Chondrocyte (in vitro differentiated cells): Measurements from ENCODE around the gene FSCN2. TPM values are rescaled to one million over a fixed set of nuclear protein-coding genes. Genes with fewer than 3 reads are reported as not detected.

Experiments used
- DNase-seq: peaks from one replicate; pipeline ENCODE4 v3.0.0; 2021; ENCODE audit warnings: mixed read lengths, low spot score
- H3K27ac Mint-ChIP-seq: one replicate; pipeline ENCODE4 v1.8.0; 2021; ENCODE audit warnings: mild to moderate bottlenecking, moderate library complexity, mixed read lengths; ENCODE audit not compliant: unreplicated experiment
- H3K27me3 Mint-ChIP-seq: 2 replicates; pipeline ENCODE4 v1.8.0; 2021; ENCODE audit warnings: low read depth, mixed read lengths
- H3K36me3 Mint-ChIP-seq: 2 replicates; pipeline ENCODE4 v1.8.0; 2021; ENCODE audit warnings: low read depth, mixed read lengths
- H3K4me1 Mint-ChIP-seq: 2 replicates; pipeline ENCODE4 v1.8.0; 2021; ENCODE audit warnings: low read depth, mild to moderate bottlenecking, mixed read lengths
- H3K4me3 Mint-ChIP-seq: one replicate; pipeline ENCODE4 v1.8.0; 2021; ENCODE audit warnings: mild to moderate bottlenecking, moderate library complexity, mixed read lengths; ENCODE audit not compliant: unreplicated experiment
- H3K9me3 Mint-ChIP-seq: 2 replicates; pipeline ENCODE4 v1.8.0; 2021; ENCODE audit warnings: low read depth, mixed read lengths
- total RNA-seq: library from RNA; stranded (reverse); gene quantifications from 3 replicates; pipeline ENCODE4 v1.2.1, GENCODE V29; 2021
- TF ChIP-seq, protein P1 (sequence below): fragments of 200-600 bp; sonication (generic); IDR thresholded peaks from 2 replicates; pipeline ENCODE4 v1.5.0; 2021; ENCODE audit warnings: antibody characterized with exemption, mild to moderate bottlenecking, moderate library complexity

FSCN2 gene
- total RNA-seq, 1 donor from 2014 or later, result 6.1 TPM

DNA sequence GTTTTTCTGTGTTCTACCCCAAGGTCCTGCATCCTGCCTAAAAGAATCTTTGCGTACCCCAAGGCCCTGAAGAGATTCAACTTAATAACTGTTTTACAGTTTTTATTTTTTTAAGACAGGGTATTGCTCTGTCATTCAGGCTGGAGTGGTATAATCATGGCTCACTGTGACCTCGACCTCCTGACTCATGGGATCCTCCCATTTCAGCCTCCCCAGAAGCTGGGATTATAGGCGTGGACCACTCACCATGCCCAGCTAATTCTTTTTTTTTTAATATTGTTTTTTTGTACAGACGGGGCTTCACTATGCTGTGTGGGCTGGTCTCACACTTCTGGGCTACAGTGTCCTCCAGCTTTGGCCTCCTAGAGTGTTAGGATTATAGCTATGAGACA is 33.3 kb downstream of the FSCN2 start:
- TF ChIP-seq, protein P1, sequence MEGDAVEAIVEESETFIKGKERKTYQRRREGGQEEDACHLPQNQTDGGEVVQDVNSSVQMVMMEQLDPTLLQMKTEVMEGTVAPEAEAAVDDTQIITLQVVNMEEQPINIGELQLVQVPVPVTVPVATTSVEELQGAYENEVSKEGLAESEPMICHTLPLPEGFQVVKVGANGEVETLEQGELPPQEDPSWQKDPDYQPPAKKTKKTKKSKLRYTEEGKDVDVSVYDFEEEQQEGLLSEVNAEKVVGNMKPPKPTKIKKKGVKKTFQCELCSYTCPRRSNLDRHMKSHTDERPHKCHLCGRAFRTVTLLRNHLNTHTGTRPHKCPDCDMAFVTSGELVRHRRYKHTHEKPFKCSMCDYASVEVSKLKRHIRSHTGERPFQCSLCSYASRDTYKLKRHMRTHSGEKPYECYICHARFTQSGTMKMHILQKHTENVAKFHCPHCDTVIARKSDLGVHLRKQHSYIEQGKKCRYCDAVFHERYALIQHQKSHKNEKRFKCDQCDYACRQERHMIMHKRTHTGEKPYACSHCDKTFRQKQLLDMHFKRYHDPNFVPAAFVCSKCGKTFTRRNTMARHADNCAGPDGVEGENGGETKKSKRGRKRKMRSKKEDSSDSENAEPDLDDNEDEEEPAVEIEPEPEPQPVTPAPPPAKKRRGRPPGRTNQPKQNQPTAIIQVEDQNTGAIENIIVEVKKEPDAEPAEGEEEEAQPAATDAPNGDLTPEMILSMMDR, result no peak
- no peak for DNase-seq
- Mint-ChIP-seq H3K9me3 (no peaks in the 10 kb centered on the region), H3K27me3 (no peaks in the 10 kb centered on the region), H3K36me3 (peaks cover 46% of the 10 kb centered on the region), H3K4me3 (no peak overlapping the region), H3K4me1 (peaks cover 79% of the 10 kb centered on the region), H3K27ac (peak overlapping the region; percentile 81)

DNA sequence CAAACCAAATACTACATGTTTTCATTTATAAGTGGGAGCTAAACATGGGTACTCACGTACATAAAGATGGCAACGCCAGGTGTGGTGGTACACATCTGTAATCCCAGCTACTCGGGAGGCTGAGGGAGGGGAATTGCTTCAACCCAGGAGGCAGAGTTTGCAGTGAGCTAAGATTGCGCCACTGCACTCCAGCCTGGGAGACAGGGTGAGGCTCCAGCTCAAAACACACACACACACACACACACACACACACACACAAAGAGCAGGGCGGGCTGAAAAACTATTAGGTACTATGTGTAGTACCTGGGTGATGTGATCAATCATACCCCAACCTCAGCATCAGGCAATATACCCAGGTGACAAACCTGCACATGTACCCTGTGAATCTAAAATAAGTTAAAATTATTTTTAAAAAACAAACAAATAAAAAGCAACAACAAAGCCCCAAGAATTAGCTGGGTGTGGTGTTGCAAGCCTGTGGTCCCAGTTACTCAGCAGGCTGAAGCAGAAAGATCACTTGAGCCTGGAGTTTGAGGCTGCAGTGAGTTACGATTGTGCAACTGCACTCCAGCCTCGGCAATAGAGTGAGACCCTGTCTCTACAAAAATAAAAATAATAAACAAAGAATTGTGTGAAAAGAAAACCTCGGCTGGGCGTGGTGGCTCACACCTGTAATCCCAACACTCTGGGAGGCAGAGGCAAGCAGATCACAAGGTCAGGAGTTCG is 35.8 kb downstream of the FSCN2 start:
- TF ChIP-seq, protein P1, result no peak
- Mint-ChIP-seq H3K9me3 (no peaks in the 10 kb centered on the region), H3K4me3 (peak overlapping the region; percentile 45), H3K4me1 (peaks cover 86% of the 10 kb centered on the region), H3K27me3 (no peaks in the 10 kb centered on the region), H3K27ac (peak overlapping the region; percentile 78), H3K36me3 (peaks cover 35% of the 10 kb centered on the region)
- DNase-seq, result no peak

DNA sequence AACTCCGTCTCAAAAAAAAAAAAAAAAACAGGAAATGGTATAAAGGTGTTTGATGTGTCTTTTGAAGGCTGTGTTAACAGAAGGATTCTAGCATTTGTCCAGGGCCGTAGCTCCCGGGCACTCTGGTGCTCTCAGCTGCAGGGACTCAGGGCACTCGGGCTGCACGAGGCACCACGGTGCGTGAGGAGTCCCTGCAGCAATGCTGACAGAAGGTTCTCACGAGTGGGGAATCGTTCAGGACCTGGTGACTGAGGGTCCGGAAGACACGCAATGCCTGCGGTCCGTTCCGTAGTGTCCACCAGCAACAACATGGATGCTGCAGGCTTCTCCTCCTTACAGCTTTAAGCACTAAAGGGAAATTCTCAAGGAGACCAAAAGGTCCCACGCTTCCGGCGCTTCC is 36.6 kb downstream of the FSCN2 start:
- Mint-ChIP-seq H3K4me3 (peak overlapping the region; percentile 45), H3K9me3 (no peaks in the 10 kb centered on the region), H3K4me1 (peaks cover 88% of the 10 kb centered on the region), H3K27ac (peak overlapping the region; percentile 78), H3K27me3 (no peaks in the 10 kb centered on the region), H3K36me3 (peaks cover 36% of the 10 kb centered on the region)
- DNase-seq, result no peak
- TF ChIP-seq, protein P1, result no peak

DNA sequence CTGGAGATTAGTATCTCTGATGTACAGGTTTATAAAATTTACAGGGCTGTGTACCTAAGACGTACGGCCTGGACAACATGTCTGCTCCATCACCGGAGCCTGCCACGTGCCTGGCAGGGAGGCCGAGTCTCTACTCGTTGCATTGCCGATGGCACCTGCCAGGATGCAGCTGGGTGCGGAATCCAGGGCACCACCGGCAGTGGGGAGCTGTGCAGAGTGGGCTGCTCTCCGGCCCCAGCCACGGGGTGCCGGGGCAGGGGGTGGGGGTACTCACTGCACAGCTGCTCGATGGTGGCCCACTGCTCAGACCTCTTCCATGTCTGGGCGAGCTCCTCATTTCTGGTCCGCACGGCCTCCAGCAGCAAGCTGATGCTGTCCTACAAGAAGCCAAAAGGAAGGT is 37.1 kb downstream of the FSCN2 start:
- no peaks in the 10 kb centered on the region for H3K27me3 Mint-ChIP-seq
- no peaks in the 10 kb centered on the region for H3K9me3 Mint-ChIP-seq
- peak overlapping the region; percentile 95 for H3K27ac Mint-ChIP-seq
- peaks cover 85% of the 10 kb centered on the region for H3K4me1 Mint-ChIP-seq
- TF ChIP-seq, protein P1, result no peak
- no peak for DNase-seq
- H3K36me3 Mint-ChIP-seq, result peaks cover 40% of the 10 kb centered on the region
- peak overlapping the region; percentile 45 for H3K4me3 Mint-ChIP-seq

DNA sequence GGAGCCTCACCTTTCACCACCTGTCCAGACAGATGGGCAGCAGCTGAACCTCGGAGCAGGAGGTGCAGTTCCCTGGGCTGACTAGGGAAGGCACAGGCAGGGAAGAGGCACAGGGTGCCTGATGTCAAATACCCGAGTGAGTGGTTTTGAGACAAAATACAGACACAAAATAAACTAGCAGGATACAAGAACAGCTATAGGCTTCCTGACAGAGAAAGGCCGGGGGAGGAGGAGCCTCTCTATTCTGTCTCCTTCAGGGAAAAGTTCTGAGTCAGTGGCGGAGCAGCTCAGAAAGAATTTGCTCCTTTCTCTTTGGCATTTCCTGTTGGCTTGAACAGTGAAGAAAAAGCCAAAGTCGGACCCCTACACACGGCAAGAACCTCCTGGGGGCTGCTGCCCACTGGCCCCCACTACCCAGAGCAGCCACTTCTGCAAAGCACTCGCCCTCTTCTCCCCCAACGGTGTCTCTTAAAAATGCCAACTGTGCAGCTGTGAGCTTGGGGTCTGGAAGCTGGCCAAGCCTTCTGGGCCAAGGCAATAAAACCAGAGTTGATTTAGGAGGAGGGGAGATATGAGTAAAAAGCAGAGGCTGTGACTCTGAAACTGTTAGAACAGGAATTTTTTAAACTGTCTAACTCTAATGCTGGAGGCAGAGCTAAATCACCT is 38.4 kb downstream of the FSCN2 start:
- Mint-ChIP-seq H3K27me3 (no peaks in the 10 kb centered on the region), H3K4me3 (peak overlapping the region; percentile 45), H3K9me3 (no peaks in the 10 kb centered on the region), H3K36me3 (peaks cover 38% of the 10 kb centered on the region), H3K4me1 (peaks cover 71% of the 10 kb centered on the region), H3K27ac (peak overlapping the region; percentile 95)
- DNase-seq, result no peak
- TF ChIP-seq, protein P1, result no peak
